Cerebellar cortex (tissue), 1 donor: ENCODE data around the gene FGD6.
A peak's percentile ranks its signal among the peaks of the same experiment; 100 is the strongest.
"Not testable (repeated sequence)": the region's sequence is repeated elsewhere in the genome, so short reads cannot be mapped to it uniquely, and the experiment has no call there.

Source experiments
- DNase-seq: peaks from one replicate; pipeline ENCODE4 v3.0.0-alpha.2; 2015; ENCODE audit warnings: low spot score

The FGD6 gene

GRCh38 chr12:95234187-95234586, 16.9 kb upstream of the FGD6 start:
- not testable (repeated sequence) for DNase-seq

DNA sequence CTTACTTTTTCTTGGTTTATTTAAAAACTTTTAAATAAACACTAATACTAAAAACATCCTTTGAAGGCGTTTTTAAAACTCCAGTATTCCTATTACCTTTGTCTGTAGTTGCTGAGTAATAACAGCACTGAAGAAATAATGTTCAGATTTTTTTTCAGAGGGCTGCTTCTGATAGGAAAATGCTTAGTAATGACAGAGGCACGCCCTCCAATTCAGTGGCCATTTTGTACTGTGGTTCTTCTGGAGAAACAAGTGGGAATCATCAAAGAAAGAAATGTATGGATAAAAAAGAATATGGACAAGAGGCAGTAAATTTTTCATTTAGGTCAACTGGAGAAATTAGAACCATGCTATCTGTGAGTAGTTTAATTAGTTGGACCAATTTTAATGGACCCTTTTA, 13.9 kb upstream of the FGD6 start:
- DNase-seq, result no peak

- no peak for DNase-seq
Measured at GRCh38 chr12:95230313-95230712, 13.0 kb upstream of the FGD6 start.

- DNase-seq, result no peak
Measured at GRCh38 chr12:95229636-95230035, 12.4 kb upstream of the FGD6 start.

GRCh38 chr12:95228617-95229016, 11.3 kb upstream of the FGD6 start:
- DNase-seq, result no peak

- no peak for DNase-seq
Measured at GRCh38 chr12:95227818-95228356, 10.6 kb upstream of the FGD6 start.

GRCh38 chr12:95225645-95226212, 8.5 kb upstream of the FGD6 start:
- no peak for DNase-seq

DNA sequence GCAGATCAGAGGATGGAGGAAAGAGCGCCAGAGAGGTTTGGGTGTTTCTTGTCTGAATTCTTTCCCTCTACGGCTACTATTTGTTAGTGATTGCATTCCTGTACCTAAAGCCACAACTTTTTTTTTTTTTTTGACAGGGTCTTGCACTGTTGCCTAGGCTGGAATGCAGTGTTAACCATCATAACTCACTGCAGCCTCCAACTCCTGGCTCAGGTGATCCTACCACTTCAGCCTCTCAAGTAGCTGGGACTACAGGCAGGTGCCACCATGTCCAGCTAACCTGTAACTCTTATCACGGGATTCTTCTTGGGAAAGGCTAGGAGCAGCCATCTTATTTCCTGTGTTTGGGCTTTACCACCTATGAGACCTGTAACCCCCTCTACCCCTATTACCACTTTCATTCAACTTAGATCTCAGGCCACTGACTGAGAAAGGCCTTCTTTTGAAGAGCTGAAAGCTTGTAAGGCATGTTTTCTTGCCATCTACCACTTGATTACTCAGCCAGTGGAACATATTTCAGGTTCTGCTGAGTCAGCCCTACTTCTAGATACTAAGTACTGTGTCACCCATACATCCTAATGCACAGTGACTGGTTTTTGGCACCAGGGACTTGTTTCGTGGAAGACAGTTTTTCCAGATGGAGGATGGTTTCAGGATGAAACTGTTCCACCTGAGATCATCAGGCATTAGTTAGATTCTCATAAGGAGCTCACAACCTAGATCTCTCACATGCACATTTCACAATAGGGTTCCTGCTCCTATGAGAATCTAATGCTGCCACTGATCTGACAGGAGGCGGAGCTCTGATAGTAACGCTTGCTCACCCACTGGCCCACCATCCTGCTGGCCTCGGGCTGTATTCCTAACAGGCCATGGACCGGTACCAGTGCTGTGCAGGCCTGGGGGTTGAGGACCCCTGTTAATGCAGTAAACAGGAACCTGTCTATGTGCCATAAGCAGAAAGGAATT, 7.2 kb upstream of the FGD6 start:
- DNase-seq, result no peak

DNA sequence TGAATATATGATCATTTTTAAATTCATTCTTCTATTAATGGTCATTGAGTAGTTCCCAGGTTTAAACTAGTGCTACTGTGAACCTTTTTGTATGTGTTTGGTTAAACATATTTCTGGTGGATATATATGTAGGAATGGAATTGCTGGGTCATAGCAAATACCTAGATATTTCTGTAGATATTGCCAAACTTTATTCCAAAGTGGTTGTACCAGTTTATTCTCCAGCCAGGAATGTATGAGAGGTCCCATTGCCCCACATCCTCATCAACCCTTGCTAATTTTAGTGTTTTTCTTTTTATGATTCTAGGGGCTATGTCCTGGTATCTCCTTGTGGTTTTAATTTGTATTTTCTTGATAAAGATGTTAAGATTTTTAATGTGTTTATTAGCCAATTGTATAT, 3.5 kb upstream of the FGD6 start:
- DNase-seq, result no peak

DNA sequence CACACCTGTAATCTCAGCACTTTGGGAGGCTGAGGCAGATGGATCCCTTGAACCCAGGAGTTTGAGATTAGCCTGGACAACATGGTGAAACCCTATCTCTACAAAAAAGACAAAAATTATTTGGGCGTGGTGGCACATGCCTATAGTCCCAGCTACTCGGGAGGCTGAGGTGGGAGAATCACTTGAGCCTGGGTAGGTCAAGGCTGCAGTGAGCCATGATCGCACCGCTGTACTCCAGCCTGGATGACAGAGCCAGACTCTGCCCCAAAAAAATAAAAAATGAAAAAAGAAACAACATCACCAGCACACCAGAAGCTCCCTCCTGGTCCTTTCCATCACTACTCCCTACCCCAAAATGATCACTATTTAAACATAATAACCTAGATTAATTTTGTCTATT, 2.9 kb upstream of the FGD6 start:
- DNase-seq, result no peak

DNA sequence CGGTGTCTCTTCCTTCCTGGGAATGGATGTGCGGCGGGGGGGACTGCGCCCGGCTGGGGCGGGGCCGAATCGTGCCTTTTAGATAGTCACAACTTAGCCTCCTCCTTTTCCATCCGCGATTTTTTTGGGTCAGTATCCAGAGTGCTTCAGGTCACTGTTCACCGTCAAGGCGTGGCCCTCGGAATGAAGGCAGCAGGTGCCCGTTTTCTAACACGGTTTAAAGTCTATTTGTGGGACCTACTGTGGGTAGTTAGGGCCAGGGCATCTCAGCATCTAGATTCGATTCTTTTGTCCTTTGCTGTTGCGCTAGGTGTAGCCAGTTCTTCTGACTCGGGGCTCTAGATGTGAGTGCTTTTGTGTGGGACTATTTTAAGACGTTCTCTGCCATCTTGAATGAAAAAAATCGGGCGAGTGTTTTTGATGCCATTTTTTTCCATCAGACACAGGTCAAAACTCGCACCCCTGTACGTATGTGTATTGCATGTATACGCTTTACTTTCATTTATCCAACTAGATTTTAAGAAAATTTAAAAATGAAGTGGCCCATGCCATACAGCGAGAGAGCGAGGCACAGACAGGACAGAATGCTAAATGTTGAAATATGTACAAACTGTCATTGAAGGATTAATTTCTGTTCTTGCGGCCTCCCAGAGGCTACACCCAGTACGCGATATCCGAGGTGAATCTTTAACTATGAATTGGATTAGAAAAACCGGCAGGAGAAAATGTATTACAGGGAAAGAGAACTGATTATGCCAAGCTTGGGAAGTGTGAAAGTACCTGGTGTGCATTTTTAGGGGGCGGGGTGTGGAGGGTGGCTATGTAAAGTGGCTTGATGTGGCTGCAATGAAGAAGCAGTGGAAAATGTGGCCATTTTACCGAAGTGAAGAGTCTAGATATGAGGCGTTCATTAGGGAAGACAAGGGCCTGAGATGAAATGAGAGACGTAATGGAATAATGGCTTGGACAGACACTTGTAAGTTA, 1.2 kb upstream of the FGD6 start:
- peak; percentile 75 for DNase-seq

DNA sequence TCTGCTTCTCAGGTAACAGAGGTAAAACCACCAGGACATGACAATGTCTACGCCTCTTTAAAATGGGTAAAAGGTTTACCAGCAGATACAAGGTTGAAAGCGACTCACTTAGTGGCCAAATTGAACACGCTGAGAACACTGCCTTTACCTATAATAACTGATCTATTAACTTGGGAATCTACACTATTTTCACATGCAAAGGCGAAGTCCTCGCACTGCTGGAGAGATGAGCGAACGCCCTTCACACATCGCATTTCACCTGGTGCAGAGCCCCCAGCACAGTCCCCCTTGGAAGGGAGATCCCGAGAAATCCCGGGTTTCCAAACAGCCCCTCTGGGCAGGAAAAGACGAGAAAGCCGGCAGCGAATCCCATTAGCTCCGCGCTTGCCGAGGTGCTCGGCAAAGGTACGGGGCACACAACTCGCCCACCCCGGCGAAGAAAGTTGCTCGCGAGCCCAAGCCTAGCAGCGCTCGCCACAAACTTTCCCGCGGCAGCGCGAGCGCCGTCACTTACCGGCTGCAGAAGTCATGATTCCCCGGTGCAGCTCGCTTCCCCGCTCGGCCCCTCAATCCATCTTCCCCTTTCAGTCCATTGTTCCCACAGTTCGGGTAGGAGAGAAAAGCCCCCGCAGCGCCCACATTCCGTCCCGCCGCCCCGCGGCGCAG, 423 bp downstream of the FGD6 start:
- DNase-seq, result peak; percentile 52

DNA sequence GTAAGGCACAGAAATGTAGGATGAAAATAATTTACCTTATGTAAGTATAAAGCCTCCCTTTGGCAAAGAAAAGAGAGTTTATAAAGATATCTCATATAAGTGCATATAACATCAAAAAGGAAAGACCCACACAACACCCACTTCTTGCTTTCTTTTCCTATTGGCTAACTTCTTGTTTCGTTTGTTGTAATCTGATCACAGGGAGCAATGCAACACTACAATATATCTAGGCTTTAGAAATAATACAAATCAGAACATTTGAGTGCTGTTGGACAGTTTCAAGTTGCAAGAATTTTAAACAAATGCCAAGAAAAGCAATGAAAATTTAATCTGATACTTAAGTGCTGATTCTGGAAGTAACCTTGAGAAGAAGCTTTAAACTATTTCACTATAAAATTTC, 1.3 kb downstream of the FGD6 start:
- DNase-seq, result peak; percentile 35

GRCh38 chr12:95214466-95214865, 2.8 kb downstream of the FGD6 start:
- DNase-seq, result no peak

- no peak for DNase-seq
Measured at GRCh38 chr12:95213928-95214327, 3.3 kb downstream of the FGD6 start.

- no peak for DNase-seq
Measured at GRCh38 chr12:95213119-95213518, 4.1 kb downstream of the FGD6 start.

GRCh38 chr12:95212586-95212985, 4.7 kb downstream of the FGD6 start:
- DNase-seq, result no peak

DNA sequence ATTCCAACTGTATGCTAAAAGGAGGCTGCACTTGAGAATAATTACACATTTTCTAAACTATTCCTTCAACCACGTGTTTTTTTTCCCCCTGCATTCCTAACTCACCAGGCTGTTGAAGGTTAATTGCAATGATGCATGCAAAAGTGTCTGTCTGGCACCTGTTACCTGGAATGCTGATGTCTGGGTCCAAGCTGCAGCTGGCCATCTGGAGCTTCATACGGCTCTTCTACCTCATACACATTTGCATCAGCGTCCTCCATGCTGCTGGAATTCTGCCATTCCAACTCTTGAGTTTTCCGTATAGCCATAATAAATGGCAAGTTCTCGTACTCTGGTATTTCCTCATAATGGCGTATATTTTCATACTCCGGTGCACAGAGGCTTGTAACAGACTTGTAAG, 8.6 kb downstream of the FGD6 start:
- DNase-seq, result no peak

DNA sequence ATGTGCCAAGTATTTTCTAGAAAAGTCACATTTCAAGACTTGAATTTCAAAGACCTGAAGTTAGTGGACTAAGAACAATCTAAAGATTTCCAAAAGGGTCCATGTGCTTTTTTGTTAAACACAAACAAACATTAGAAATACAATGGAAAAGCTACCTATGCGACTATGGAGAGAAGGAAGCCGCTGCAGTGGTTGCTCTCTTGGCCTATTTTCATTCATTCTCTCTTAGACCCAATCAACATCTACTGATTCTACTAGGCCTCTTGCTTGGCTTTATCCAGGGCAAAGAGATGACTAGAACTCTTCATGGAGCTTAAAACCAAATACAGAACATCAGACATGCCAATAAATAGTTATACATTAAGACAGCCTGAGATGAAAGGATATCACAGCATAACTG, 9.9 kb downstream of the FGD6 start:
- DNase-seq, result no peak

- no peak for DNase-seq
Measured at GRCh38 chr12:95206916-95207315, 10.4 kb downstream of the FGD6 start.

DNA sequence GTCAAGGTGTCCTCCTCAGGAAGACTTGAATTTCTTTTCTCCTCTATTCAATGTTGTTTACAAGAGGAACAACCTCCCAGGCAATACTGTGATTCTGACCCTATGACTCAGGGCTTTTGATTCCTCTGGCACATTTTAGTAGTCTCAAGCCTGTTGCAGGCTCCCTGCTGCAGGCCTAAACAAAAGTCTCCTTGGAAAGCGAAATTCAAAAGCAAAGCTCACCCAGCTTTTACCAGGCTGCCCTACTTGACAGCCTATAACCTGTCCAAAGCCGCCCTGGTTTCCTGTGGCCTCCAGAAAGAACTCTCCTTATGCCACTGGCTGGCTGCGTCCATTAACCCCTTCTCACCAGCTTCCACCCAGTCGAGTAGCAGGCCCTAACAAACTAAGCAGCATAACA, 11.6 kb downstream of the FGD6 start:
- DNase-seq, result peak; percentile 25
